HEK293T (cell line): Measurements from ENCODE around the gene CABP1.

Source experiments
- CTCF ChIA-PET: fragments of 350-600 bp; formaldehyde crosslinking; extraction: SDS; loops from one replicate; lab custom pipeline; 2021; ENCODE audit warnings: antibody characterized with exemption, inconsistent platforms; lab: Yijun Ruan, JAX
- POLR2A ChIA-PET: fragments of 350-600 bp; formaldehyde crosslinking; extraction: SDS; loops from one replicate; lab custom pipeline; 2020; ENCODE audit warnings: antibody characterized with exemption, inconsistent platforms; lab: Yijun Ruan, JAX
- DNase-seq: peaks from one replicate; pipeline ENCODE4 v3.0.0; 2012; ENCODE audit warnings: mixed read lengths; ENCODE audit errors: extremely low spot score
- ARNT ChIP-seq: fragments of 450-650 bp; IDR thresholded peaks from 2 replicates; pipeline ENCODE4 v1.6.1; 2017; ENCODE audit warnings: mild to moderate bottlenecking
- BHLHE40 ChIP-seq: fragments of 450-650 bp; IDR thresholded peaks from 2 replicates; pipeline ENCODE4 v1.6.1; 2016; ENCODE audit warnings: mild to moderate bottlenecking, moderate library complexity, borderline replicate concordance
- CTBP1 ChIP-seq: fragments of 450-650 bp; IDR thresholded peaks from 2 replicates; pipeline ENCODE4 v1.6.1; 2016; ENCODE audit warnings: borderline replicate concordance
- ELF4 ChIP-seq: fragments of 450-650 bp; IDR thresholded peaks from 2 replicates; pipeline ENCODE4 v1.6.1; 2017; ENCODE audit warnings: antibody characterized with exemption
- FOXA1 ChIP-seq: fragments of 450-650 bp; IDR thresholded peaks from 2 replicates; pipeline ENCODE4 v1.6.1; 2016; ENCODE audit warnings: mild to moderate bottlenecking
- FOXK2 ChIP-seq: fragments of 450-650 bp; IDR thresholded peaks from 2 replicates; pipeline ENCODE4 v1.6.1; 2016; ENCODE audit warnings: mild to moderate bottlenecking
- FOXM1 ChIP-seq: fragments of 450-650 bp; IDR thresholded peaks from 2 replicates; pipeline ENCODE4 v1.6.1; 2017; ENCODE audit warnings: mild to moderate bottlenecking, borderline replicate concordance
- HDGF ChIP-seq: fragments of 450-650 bp; IDR thresholded peaks from 2 replicates; pipeline ENCODE4 v1.6.1; 2017; ENCODE audit warnings: antibody characterized with exemption, borderline replicate concordance
- L3MBTL2 ChIP-seq: fragments of 450-650 bp; conservative IDR thresholded peaks from 2 replicates; pipeline ENCODE4 v1.6.1; 2016; ENCODE audit warnings: mild to moderate bottlenecking
- LEF1 ChIP-seq: fragments of 450-650 bp; IDR thresholded peaks from 2 replicates; pipeline ENCODE4 v1.6.1; 2017; ENCODE audit warnings: mild to moderate bottlenecking, borderline replicate concordance
- NFRKB ChIP-seq: fragments of 450-650 bp; IDR thresholded peaks from 2 replicates; pipeline ENCODE4 v1.6.1; 2016; ENCODE audit warnings: mild to moderate bottlenecking, moderate library complexity
- PKNOX1 ChIP-seq: fragments of 450-650 bp; IDR thresholded peaks from 2 replicates; pipeline ENCODE4 v1.6.1; 2016
- SP1 ChIP-seq: fragments of 450-650 bp; IDR thresholded peaks from 2 replicates; pipeline ENCODE4 v1.6.1; 2017
- SUZ12 ChIP-seq: fragments of 450-650 bp; IDR thresholded peaks from 2 replicates; pipeline ENCODE4 v1.6.1; 2016; ENCODE audit warnings: mild to moderate bottlenecking
- TARDBP ChIP-seq: fragments of 450-650 bp; IDR thresholded peaks from 2 replicates; pipeline ENCODE4 v1.6.1; 2016
- ZNF384 ChIP-seq: fragments of 450-650 bp; IDR thresholded peaks from 2 replicates; pipeline ENCODE4 v1.6.1; 2016

CABP1 gene

DNA sequence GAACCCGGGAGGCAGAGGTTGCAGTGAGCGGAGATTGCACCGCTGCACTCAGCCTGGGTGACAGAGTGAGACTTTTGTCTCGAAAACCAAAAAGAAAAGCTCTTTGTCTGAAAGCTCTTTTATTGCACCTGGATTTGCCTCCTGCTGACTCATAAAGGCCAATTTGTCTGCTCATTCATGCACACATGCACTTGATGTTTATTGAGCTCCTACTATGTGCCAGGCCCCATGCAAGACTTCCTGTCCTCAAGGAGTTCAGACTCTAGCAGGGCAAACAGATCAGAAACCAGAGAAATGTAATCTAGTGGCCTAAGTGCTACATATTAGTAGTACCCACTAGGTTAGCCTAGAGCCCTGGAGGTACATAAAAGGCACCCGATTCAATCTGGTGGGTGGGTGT lies 30.2 kb downstream of the CABP1 start:
- CTCF ChIA-PET = interaction anchor here (1.2 kb wide), 1 partner anchor 21 kb away, joined by 3 read pairs; no protein-coding TSS in a partner anchor
- no peak for TF ChIP-seq FOXK2
- TF ChIP-seq FOXA1 = no peak
- TF ChIP-seq ZNF384 = no peak
- TF ChIP-seq ARNT = no peak
- no peak for TF ChIP-seq ELF4
- TF ChIP-seq SP1 = no peak
- TF ChIP-seq TARDBP = no peak
- no peak for TF ChIP-seq CTBP1
- no peak for TF ChIP-seq PKNOX1
- no peak for TF ChIP-seq SUZ12
- no peak for TF ChIP-seq BHLHE40
- no peak for TF ChIP-seq L3MBTL2
- no peak for TF ChIP-seq LEF1
- no peak for TF ChIP-seq HDGF
- TF ChIP-seq NFRKB = no peak
- no peak for TF ChIP-seq FOXM1
- POLR2A ChIA-PET = no interaction called here
- no peak for DNase-seq

- CTCF ChIA-PET = interaction anchor here (1.0 kb wide), 1 partner anchor 25 kb away, joined by 3 read pairs; no protein-coding TSS in a partner anchor
- POLR2A ChIA-PET = interaction anchor here (1.9 kb wide), 1 partner anchor 13 kb away, joined by 4 read pairs; the partner anchor contains the start of gene MLEC
- no peak for TF ChIP-seq LEF1
- no peak for DNase-seq
Observed at GRCh38 chr12:120674097-120674636, 33.7 kb downstream of the CABP1 start.

DNA sequence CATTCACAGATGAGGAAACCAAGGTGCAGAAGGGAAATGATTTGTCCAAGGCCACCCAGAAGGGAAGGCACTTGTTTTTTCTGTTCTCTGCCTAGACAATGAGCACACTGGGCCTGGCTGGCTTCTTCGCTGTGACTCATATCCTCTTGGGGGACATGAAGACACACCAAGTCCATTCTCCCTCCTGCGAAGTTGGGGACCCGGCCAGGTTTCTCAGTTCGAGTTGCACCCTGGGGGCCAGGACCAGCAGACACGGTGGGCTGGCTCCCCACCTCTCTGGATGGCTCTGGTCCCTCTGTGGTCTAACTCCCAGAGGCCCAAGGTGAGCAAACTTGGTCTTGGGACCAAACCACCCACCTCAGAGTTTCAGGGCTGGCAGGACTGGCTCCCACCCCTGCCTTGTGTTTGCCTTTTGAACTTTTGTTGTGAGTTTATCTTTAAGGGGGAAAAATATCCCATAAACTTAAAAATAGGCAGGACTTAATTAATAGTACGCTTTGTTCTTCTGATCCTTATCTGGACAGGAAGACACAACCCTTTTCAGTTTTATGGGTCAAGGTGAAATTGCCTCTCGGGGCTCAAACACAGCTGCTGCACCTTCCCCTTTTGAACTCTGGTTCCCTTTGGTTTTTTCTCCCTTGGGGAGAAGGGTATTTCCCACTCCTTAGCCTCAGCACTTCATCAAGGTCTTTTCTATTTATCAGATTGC lies 37.5 kb downstream of the CABP1 start:
- ChIA-PET POLR2A (interaction anchor here (0.6 kb wide), 1 partner anchor 314 kb away, joined by 3 read pairs; no protein-coding TSS in a partner anchor), CTCF (no interaction called here)
- TF ChIP-seq SUZ12 (no peak), FOXK2 (no peak), LEF1 (no peak), NFRKB (no peak), FOXA1 (no peak), L3MBTL2 (no peak), ARNT (no peak), PKNOX1 (no peak), ELF4 (no peak), CTBP1 (no peak), BHLHE40 (no peak), FOXM1 (no peak), ZNF384 (no peak)
- DNase-seq = no peak

GRCh38 chr12:120678572-120678971 lies 38.1 kb downstream of the CABP1 start:
- no peak for DNase-seq
- TF ChIP-seq SP1 (no peak), TARDBP (no peak), FOXK2 (no peak), FOXA1 (no peak), L3MBTL2 (no peak), ARNT (no peak), BHLHE40 (no peak), NFRKB (no peak), ELF4 (no peak), SUZ12 (no peak), CTBP1 (no peak), ZNF384 (no peak)
- CTCF ChIA-PET = no interaction called here
- POLR2A ChIA-PET = no interaction called here

GRCh38 chr12:120680165-120680738 lies 39.8 kb downstream of the CABP1 start:
- ChIA-PET CTCF (no interaction called here), POLR2A (no interaction called here)
- no peak for DNase-seq
- no peak for TF ChIP-seq NFRKB
- no peak for TF ChIP-seq HDGF

GRCh38 chr12:120684523-120684932 lies 44.1 kb downstream of the CABP1 start:
- CTCF ChIA-PET = no interaction called here
- TF ChIP-seq TARDBP (no peak), SP1 (no peak), FOXM1 (no peak), CTBP1 (no peak), NFRKB (no peak), FOXK2 (no peak), ELF4 (no peak), SUZ12 (no peak), LEF1 (no peak), PKNOX1 (no peak), BHLHE40 (no peak), ARNT (no peak), ZNF384 (no peak), FOXA1 (no peak), L3MBTL2 (no peak)
- POLR2A ChIA-PET = no interaction called here
- no peak for DNase-seq
